Activated T-helper 1 cell treated with anti-CD3 and anti-CD28 coated beads, Interleukin-2, amount 50 U/mL, for 16 hours (primary cell): ENCODE results near the gene HSPA12B.

Experiments used
- DNase-seq, 2 donors: peaks; one replicate each; pipeline ENCODE4 v3.0.0-alpha.2; 2020; ENCODE audit warnings: low read depth in 1 of 2, low spot score in 1 of 2

Gene HSPA12B

GRCh38 chr20:3763671-3764601 is 31.5 kb downstream of the HSPA12B start:
- DNase-seq: no peak

- no peak for DNase-seq
Measured at GRCh38 chr20:3764659-3765058, 32.2 kb downstream of the HSPA12B start.

GRCh38 chr20:3765171-3765882 is 32.8 kb downstream of the HSPA12B start:
- no peak for DNase-seq

- DNase-seq: no peak
Measured at GRCh38 chr20:3766422-3767109, 34.1 kb downstream of the HSPA12B start.

GRCh38 chr20:3767110-3767426 is 34.6 kb downstream of the HSPA12B start:
- DNase-seq: no peak

- peak; percentile 91 to 93 for DNase-seq
Measured at GRCh38 chr20:3767427-3768341, 35.2 kb downstream of the HSPA12B start, which contains the start of gene ADISSP. ADISSP (minus strand) TSS chr20:3767753; CDS start chr20:3760100, 7,653 bp downstream.

- DNase-seq: peak; percentile 63 to 78
Measured at GRCh38 chr20:3768342-3769130, 36.1 kb downstream of the HSPA12B start.

- no peak for DNase-seq
Measured at GRCh38 chr20:3771552-3772058, 39.1 kb downstream of the HSPA12B start.

- no peak for DNase-seq
Measured at GRCh38 chr20:3775457-3776108, 43.1 kb downstream of the HSPA12B start.

- DNase-seq: no peak
Measured at GRCh38 chr20:3777381-3777715, 44.9 kb downstream of the HSPA12B start.

GRCh38 chr20:3777716-3778629 is 45.5 kb downstream of the HSPA12B start:
- no peak for DNase-seq

- DNase-seq: no peak
Measured at GRCh38 chr20:3778976-3779375, 46.5 kb downstream of the HSPA12B start.

GRCh38 chr20:3781153-3781910 is 48.8 kb downstream of the HSPA12B start, which contains the start of gene SPEF1:
SPEF1 (minus strand) TSS chr20:3781448; CDS start chr20:3781287, 161 bp downstream.
- DNase-seq: no peak

- no peak for DNase-seq
Measured at GRCh38 chr20:3782597-3782996, 50.1 kb downstream of the HSPA12B start.

GRCh38 chr20:3783068-3783489 is 50.6 kb downstream of the HSPA12B start:
- DNase-seq: no peak

GRCh38 chr20:3783511-3784195 is 51.2 kb downstream of the HSPA12B start:
- no peak for DNase-seq
